GM21360 (cell line): ENCODE results near the gene COL6A3.

Source experiments
- ATAC-seq: cut with Tn5 transposase; IDR thresholded peaks from one replicate; pipeline ENCODE4 v1.9.1; 2021; ENCODE audit warnings: mild to moderate bottlenecking, moderate library complexity; ENCODE audit not compliant: unreplicated experiment

Gene COL6A3

DNA sequence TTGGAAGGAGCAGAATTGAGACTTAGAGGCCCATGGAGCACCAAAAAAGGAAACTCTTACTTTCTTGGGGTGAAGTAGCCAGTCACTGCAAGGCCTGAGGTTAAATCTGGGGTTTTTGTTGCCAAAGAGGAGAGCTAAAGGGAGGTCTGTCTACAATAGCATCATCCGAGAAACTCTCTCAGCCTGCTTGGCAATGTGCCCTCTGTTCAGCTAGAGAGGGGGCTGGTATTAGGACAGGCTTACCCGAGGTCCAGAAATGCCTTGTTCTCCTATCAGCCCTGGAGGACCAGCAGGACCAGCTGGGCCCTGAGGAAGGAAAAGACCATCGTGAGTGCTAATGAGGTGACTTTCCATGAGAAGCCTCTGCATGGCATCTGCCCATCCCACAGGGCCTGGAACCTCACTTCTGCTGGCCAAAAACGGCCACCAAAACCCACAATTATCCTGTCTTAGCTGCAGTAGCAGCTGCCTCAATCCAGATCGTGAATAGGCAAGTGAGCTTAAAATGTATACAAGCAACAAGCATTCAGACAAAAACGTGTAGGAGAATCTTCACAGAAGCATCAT, 61.6 kb downstream of the COL6A3 start:
- ATAC-seq: no peak

DNA sequence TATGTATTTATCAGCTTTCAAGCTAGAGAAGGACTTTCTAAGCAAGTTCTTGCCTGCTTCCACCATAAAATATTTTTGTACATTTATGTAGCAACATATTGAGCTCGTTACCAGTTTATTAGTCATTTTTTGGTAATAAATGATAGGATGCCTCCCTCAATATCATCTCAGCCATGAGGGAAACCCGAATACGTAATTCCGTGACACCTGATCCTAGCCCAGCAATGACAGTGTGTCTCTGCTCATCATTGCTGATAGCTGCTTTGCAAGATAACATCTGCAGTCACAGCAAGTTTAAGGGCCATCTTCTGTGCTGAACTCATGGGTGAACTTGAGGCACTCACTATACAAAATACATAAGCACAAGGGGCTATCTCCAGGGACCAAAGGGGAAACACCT, 62.2 kb downstream of the COL6A3 start:
- ATAC-seq: no peak

DNA sequence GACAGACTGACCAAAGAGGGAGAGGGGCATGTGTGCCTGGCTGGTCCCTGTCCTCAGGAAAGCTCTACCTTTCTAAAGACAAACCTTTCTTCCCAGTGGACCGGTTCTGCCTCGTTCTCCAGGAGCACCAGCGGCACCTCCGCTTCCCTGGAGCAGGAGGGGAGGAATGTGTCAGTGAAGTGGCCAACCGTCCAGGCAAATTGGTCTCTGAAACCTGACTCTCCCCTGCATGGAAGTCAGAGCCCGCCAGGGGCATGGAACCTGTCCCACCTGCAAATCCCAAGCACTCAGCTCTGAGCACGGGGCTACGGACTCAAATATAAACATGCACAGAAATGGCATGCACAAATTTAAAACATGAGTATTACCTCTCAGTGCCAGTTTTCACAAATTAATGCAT, 62.9 kb downstream of the COL6A3 start:
- ATAC-seq: no peak

DNA sequence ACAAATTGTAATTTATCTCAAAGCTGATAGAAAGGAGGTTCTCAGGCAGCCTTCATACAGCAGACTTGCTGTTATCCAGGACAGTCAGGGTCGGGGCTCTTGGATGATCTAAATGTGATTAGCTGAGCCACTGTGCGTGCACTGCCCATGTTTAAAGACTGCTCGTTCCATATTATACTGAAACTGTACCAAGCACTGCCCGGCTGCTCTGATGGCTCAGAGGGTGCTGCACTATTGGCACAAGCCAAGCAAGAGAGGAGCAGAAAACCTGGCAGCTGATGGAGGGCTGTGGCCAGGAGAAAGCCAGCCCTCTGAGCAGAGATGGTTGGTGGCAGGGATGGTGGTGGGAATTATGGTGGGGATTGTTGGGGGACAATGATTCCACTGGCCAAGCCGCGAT, 63.4 kb downstream of the COL6A3 start:
- ATAC-seq: no peak

DNA sequence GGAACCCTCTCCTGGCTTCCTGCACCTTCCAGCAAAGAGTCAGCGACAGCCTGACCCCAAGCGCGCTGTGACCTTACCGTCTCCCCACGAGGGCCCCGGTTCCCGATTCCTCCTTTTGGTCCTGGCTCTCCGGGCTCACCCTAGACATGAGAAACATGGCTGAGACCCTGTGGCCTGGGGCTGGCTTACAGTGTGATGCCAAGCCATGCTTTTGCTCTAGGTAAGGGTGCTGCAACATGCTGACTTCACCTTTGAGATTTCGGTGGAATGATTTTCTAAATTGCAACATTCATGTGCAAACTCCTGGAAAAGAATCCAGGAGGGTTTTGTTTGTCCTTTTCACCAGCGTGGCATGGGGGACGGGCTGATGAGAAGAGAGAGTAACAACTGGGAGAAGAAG, 63.9 kb downstream of the COL6A3 start:
- ATAC-seq: no peak

DNA sequence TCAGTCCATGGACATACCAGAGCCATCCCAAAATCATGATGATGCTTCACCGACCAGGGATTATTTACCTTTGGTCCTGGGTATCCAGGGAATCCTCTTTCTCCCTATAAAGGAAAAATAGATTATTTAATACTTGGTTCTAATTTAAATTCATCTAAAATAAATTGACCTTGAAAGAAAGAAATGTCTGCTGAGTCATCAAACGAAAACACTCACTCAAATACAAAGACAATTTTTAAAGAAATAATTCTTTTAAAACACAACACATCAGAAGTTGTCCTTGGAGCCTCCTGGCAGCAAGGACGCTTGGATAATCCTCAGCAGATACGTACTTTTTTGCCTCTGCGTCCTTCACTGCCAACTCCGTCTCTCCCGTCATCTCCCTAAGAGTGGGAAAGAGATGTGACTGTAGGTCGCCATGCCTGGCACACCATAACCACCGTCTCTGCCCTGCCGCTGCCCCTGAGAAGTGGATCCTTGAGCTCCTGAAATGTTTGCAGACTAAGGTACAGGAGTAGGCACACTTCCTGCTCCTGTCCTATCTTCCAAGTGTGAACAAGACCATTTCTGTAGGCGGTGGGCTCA, 65.6 kb downstream of the COL6A3 start:
- no peak for ATAC-seq

DNA sequence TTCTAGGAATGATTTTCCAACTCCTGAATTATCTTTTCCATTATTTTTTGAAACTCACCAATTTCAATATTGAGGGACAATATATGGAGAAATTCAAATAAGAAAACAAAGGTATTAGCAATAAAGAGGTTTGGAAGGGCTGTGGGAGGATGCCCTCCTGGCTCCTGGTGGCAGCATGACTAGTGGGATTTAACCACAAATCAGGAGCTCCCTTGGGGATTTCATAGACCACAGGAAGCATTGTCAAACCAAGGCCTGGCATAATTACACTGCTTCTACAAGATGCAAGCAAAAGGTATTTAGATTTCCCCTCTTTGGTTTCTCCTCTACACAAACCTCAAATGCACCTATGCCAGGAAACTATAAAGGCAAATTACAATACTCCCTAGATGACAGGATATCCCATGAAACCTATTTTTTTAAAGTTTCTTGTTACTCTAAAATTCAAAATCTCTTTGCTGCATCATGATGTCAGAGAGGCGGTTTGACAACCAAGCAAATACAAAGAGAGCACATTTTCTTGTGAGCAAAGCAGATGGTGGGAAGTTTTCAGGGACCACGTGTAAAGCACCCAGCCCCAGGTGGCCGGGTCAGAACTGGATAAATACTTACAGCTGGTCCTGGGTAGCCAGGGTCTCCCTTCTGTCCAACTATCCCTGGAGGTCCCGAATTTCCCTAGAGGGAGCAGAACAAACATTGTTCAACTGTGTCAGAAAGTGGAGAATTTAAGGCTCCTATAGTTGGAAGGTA, 67.9 kb downstream of the COL6A3 start:
- ATAC-seq: no peak

DNA sequence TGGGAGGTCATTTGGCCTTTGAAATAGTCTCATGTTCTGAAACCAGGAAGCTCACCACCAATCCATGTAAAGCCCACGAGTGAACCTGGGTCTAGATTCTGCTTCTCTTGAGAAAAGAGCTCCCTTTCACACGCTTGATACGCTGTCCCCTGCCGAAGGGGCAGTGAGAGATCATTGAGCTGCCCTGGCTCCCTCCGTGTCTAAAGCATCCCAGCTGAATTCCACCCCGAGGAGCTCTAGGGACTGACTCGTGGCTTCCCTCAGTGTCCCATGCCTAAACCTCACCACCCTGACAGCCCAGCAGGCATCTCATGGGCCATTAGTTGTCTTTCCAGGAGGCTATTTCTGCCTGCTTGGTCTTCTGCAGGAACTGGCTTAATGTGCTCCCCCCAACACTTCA, 68.6 kb downstream of the COL6A3 start:
- no peak for ATAC-seq

DNA sequence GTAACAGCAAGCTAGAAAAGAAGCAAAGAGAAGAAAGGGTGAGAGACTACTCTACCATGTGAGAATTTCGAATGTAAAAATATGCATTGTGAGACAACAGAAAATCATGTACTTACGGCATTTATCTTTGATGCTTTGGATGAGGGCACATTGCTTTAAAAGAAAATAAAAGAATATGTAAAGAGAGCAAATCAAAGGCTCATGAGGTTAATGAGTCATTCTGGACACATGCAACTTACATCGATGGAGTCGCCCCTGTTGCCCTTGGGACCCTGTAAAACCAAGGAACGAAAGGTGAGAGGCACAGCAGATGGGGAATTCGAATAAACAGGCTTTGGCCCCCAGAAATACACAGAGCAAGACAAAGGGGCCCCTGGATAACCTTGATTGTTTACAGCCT, 69.0 kb downstream of the COL6A3 start:
- ATAC-seq: no peak

DNA sequence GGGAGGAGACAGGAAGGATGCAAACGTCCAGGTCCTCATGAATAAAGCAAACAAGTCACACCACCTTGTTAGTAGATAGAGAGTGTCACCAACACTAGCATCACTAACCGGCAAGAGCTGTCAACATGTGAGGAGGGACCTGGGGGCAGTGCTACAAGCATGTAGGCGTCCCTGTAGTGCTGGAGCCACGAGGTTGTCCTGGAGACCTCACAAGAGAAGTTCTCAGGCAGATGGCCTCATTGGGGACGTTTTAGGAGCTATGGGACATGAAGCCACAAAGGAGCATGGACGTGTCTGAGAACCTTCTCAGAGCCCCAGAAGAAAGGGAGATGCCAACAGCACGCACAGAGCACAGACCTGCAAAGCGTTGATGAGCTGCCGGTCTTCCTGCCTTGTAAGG, 70.0 kb downstream of the COL6A3 start:
- ATAC-seq: no peak

DNA sequence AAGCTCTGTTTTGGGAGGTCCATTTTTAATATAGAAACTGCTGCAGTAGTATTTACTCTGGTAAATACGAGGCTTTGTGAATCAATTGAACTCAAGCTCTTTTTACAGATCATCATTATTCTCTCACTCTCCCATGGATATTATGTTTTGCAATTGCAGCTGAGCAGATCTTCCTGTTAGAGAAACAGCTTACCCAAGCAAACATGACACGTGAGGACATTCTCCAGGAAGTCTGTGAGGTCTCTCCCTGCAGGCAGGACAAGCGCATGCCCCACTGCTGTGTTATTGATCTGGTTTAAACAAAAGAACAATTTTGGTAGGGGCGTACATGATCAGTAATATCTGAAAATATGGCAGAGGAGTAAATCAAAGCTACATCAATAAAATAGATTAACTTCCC, 72.1 kb downstream of the COL6A3 start:
- ATAC-seq: no peak

DNA sequence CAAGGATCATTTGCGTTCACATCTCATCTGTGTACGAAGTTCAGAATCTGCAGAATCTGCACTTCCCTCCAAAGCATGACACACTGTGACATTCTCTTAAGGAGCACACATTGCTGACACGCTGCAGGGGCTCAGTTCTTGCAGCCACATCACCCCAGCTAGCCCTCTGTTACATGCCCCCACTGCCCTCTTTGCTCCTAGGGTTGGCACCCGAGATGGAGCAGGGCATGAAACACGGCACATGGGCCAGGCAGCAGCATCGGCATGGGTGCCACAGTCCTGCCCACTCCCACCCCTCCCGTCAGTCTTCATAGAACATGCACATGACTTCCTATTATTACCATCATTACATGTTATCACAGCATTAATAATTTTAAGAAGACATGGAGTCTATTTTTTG, 76.4 kb downstream of the COL6A3 start:
- no peak for ATAC-seq

DNA sequence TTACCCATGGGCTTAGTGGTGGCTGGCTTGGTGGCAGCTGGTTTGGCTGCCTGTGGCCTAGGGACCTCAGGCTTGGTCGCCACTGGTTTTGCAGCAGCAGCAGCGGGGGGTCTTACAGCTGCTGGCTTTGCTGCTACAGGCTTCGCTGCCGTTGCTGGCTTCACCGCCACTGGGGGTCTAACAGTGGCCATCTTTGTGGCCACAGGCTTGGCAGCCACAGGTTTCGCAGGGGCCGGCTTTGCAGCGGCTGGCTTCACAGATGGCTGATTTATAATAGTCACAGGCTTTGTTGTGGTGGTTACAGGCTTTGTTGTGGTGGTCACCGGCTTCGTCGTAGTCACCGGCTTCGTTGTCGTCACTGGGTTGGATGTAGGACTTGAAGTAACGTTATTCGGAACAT, 77.8 kb downstream of the COL6A3 start:
- no peak for ATAC-seq

DNA sequence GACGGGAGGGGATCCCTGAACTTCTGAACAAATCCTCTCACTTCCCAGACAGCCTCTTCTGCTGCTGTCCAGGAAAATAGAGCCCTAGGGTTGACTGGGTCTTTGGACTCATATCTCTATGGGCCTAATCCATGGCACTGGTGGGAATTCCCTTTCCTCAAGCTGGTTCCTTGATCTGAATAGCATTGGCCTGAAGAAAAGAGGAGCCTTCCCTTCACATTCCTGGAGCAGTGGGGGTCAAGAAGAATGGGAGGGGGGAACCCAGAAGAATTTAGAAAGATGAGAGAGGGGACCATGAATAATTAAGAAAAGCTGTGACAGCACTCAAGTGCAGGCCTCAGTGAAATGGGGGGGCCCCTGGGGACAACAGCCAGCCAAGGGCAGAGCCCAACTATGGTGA, 80.2 kb downstream of the COL6A3 start:
- ATAC-seq: no peak

DNA sequence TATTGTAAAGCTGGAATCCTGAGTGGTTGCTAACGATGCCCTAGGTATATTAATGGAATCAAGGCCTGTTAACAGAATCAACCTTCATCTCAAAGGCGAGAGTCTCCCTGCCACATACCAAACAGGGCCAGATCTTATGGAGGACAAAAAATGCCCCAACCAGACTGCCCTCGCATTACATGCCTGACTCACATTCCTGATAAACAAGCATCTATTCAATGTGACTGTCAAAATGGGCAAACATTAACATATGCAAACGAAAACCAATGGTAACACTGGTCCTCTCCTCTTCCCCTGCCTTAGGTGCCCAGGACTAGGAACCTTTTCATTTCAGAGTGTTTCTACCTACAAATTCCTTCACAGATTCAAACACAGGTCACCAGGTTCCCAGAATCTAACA, 83.4 kb downstream of the COL6A3 start:
- ATAC-seq: no peak

DNA sequence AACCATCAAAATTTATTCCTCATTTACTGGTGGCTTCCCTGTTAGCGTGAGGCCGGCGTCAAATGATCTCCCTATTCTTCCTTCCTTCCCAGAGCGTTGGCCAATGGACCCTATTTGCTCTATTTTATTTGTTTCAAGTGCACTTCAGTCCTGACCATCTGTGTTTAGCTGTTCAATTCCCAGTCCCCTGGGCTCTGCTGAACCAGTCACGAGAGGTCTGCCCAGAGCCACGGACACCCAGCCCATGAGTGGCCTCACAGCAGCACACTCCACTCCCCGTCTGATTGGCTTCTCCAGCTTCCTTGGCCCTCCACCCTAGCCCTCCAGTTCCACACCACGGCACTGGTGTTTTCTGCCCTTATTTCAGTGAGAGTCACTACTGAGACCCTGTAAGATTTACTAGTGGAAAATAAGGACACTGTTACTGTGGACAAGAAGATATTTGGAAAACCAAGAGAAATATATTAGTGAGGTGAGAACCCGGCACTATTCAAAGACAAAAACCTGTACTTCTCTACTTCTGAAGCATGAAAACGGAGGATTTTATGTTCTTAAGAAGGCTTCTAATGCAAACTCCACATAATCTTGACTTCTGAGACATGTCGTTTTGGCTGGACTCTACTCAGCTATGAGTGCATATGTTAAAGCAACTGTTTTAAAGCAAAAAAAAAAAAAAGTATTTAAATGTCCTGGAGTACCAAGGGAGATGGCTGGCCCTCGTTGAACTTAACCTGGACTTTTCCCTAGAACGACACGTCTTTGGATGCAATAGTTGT, 86.6 kb downstream of the COL6A3 start:
- ATAC-seq: no peak

DNA sequence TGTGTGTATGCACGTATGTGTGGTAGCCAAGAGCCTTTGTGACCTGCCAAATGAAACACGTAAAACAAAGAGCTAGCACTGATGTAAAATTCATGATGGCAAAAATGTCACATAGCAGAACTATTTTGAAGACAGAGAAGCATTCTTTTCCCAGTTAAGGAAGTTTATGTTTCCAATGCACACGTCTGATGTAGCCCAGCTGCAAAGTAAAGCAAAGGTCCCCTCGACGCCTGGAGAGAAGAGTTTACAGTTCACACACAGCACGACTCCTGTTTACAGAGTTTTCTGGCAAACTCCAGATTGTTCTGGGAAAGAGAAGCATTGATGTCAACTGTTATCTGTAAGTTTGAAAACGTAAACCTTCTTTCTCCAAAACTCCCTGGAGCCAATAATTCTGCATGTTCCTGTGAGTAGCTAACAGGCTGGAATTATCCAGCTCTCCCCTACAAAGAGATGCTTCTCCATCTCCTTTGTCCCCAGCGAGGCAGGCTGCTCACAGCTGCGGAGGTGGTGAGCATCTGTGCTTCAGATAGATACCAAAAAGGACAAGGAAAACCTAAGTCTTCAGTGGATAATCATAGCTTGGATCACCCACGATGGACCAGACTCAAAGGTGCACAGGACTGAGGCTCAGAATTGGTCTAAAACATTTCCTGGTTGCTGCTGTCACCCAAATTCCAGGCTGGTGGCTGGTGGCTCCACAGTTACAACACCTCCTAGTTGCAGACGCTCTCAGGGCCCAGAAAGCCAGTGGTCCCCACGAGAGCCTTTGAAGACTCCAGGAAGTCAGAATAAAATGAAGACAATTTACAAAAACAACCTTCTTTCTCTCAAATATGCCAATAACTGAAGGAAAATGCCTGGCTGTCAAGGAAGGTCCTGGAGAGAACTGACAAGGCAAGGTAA, 87.4 kb downstream of the COL6A3 start:
- ATAC-seq: no peak

DNA sequence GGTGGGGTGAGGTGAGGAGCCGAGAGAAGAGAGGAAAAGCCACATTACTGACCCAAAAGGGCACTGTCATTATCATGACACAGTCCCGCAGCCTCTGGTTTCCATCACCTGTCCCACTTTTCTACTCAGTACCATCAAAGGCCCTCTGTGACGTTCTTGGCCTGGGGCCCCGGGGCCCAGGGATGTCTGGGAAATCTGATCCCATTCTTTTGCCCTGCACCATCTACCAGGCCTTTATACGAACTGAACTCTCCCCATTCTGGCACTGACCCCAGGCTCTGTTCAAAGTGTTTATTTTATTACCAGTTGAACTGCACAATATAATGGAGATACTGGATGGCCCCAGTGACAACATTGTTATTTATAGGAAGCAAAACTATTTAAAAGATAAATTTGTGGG, 89.1 kb downstream of the COL6A3 start:
- no peak for ATAC-seq

DNA sequence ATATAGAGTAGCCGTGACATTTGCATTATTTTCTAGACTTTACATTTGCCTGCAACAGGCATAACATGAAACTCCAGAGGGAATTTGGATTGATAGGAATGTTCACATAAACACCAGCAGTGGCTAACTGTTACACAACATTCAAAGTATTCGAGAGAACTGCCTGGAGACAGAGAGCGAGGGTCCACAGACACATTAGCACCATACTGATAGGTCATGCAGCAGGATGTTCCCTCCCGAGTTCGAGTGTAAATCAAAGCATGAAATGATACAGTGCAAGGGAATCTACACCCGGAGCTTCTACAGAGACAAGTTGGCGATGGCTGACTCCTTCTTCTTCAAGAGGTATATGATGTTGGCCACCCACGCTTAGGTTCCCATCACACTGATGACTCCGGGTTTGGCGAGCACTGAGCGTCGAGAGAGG, 89.5 kb downstream of the COL6A3 start:
- ATAC-seq: no peak

DNA sequence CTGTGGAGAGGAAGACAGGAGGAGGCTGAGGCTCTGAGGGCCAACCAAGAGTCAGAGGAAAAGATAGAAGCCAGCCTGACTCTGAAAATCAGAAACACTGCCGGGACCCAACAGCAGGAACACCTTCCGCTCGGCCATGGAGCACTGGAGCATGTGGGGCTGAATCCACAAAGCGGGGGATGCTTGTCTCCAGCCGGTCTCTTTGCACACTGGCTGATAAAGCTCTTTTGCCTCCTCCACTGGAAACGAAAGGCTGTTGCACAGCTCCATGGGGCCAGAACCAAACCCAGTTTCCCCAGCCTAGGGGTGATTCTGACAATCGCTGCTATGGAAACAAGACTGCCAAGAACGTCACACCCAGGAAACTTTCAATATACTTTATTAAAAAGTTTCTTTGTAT, 90.3 kb downstream of the COL6A3 start:
- ATAC-seq: no peak

DNA sequence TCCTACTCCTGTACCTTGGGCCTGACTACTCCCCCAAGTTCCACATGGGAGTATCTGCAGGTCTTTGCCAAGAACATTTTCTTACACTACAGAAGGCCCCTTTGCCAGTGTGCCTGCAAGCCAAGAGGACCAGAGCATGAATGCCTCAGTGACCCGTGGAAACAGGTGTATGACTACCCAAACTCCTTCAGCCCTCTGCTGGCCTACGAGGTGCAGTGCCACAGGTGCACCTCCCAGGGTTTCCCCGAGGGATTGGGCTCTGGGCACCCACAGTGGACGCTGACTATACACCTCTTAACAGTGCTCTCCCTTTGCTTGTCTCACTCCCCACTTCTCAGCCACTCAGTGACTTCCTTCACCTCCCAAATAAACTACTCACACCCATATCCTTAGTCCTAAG, 91.4 kb downstream of the COL6A3 start:
- ATAC-seq: no peak
